Liver (tissue), 3 donors: Measurements from ENCODE around the gene LYG1.

ENCODE experiments used
- ATF3 ChIP-seq: IDR thresholded peaks from 2 replicates; pipeline ENCODE4 v1.6.1; 2016; ENCODE audit warnings: antibody characterized with exemption
- CTCF ChIP-seq: fragments of 150-350 bp; IDR thresholded peaks from 2 replicates; pipeline ENCODE4 v1.5.1; 2017; ENCODE audit warnings: improper control_type of control experiment, low read depth, low read length; ENCODE audit not compliant: missing input control
- RAD21 ChIP-seq, 2 donors: IDR thresholded peaks; 2 replicates each; pipeline ENCODE4 v1.6.1; 2016; ENCODE audit warnings: antibody characterized with exemption in 2 of 2, mild to moderate bottlenecking in 2 of 2
- REST ChIP-seq: IDR thresholded peaks from 2 replicates; pipeline ENCODE4 v1.6.1; 2016; ENCODE audit warnings: antibody characterized with exemption, mild to moderate bottlenecking
- RXRA ChIP-seq, 2 donors: IDR thresholded peaks; 2 replicates each; pipeline ENCODE4 v1.6.1; 2017 to 2018; ENCODE audit warnings: antibody characterized with exemption in 2 of 2, mild to moderate bottlenecking in 1 of 2
- TAF1 ChIP-seq: conservative IDR thresholded peaks from 2 replicates; pipeline ENCODE4 v1.6.1; 2016; ENCODE audit warnings: antibody characterized with exemption, mild to moderate bottlenecking
- TF ChIP-seq, protein P1 (sequence below): IDR thresholded peaks from 2 replicates; pipeline ENCODE4 v1.6.1; 2016; ENCODE audit warnings: antibody characterized with exemption
- TF ChIP-seq, protein P2 (sequence below): IDR thresholded peaks from 2 replicates; pipeline ENCODE4 v1.6.1; 2016; ENCODE audit warnings: antibody characterized with exemption
- donor health status: healthy.
- donor health status: healthy.

DNA sequence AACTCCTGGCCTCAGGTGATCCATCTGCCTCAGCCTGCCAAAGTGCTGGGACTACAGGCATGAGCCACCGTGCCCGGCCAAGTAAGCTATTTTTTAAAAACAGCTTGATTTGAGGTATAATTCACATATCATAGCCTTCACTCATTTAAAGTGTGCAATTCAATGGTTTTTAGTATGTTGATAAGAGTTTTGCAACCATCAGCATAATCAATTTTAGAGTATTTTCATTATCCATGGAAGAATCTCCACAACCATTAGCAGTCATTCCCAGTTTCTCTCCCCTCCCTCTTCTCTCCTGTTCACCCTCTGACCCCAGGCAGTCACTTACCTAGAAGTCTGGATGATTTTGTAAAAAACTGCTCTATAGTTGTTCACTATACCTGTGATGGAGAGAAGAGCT lies 40.8 kb downstream of the LYG1 start:
- TF ChIP-seq, protein P1, sequence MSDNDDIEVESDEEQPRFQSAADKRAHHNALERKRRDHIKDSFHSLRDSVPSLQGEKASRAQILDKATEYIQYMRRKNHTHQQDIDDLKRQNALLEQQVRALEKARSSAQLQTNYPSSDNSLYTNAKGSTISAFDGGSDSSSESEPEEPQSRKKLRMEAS = no peak
- TF ChIP-seq CTCF (no peak), RXRA (IDR thresholded peaks at IDR 0.05) (no peak), ATF3 (no peak), TAF1 (no peak), RAD21 (IDR thresholded peaks at IDR 0.05) (no peak), REST (no peak)
- TF ChIP-seq, protein P2, sequence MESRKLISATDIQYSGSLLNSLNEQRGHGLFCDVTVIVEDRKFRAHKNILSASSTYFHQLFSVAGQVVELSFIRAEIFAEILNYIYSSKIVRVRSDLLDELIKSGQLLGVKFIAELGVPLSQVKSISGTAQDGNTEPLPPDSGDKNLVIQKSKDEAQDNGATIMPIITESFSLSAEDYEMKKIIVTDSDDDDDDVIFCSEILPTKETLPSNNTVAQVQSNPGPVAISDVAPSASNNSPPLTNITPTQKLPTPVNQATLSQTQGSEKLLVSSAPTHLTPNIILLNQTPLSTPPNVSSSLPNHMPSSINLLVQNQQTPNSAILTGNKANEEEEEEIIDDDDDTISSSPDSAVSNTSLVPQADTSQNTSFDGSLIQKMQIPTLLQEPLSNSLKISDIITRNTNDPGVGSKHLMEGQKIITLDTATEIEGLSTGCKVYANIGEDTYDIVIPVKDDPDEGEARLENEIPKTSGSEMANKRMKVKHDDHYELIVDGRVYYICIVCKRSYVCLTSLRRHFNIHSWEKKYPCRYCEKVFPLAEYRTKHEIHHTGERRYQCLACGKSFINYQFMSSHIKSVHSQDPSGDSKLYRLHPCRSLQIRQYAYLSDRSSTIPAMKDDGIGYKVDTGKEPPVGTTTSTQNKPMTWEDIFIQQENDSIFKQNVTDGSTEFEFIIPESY = no peak
